SU-DHL-6 (cell line): Measurements from ENCODE around the gene ACLY.

Experiments used
- CTCF ChIP-seq: fragments of 200-600 bp; sonication (generic); IDR thresholded peaks from one replicate; pipeline ENCODE4 v1.5.1; 2017; ENCODE audit warnings: antibody characterized with exemption, mild to moderate bottlenecking, low read length, moderate library complexity; ENCODE audit not compliant: insufficient read depth, poor library complexity, severe bottlenecking
- EZH2phosphoT487 ChIP-seq: fragments of 200-600 bp; sonication (generic), shearing (Covaris generic); conservative IDR thresholded peaks from 2 replicates; pipeline ENCODE4 v1.6.1; 2018; ENCODE audit warnings: mild to moderate bottlenecking, antibody characterized with exemption, low read length, moderate library complexity, mixed read lengths

- TF ChIP-seq CTCF (no peak), EZH2phosphoT487 (no peak)
Observed at GRCh38 chr17:41864498-41864835, 54.3 kb downstream of the ACLY start.
